ENCODE measurements around the gene FGF19.

Gene FGF19

GRCh38 chr11:69667619-69668604, 35.9 kb downstream of the FGF19 start:
- DNase-seq = no peak

GRCh38 chr11:69666752-69667536, 36.9 kb downstream of the FGF19 start:
- no peak for DNase-seq

- DNase-seq = no peak
Observed at GRCh38 chr11:69666261-69666660, 37.6 kb downstream of the FGF19 start.

GRCh38 chr11:69665669-69666068, 38.2 kb downstream of the FGF19 start:
- no peak for DNase-seq

- no peak for DNase-seq
Observed at GRCh38 chr11:69664901-69665300, 38.9 kb downstream of the FGF19 start.

GRCh38 chr11:69664103-69664775, 39.6 kb downstream of the FGF19 start:
- no peak for DNase-seq

GRCh38 chr11:69663326-69663725, 40.5 kb downstream of the FGF19 start:
- DNase-seq = no peak

GRCh38 chr11:69662806-69663205, 41.0 kb downstream of the FGF19 start:
- no peak for DNase-seq

GRCh38 chr11:69662021-69662698, 41.7 kb downstream of the FGF19 start:
- no peak for DNase-seq

GRCh38 chr11:69661413-69661715, 42.5 kb downstream of the FGF19 start:
- no peak for DNase-seq

- no peak for DNase-seq
Observed at GRCh38 chr11:69660001-69660500, 43.8 kb downstream of the FGF19 start.

- DNase-seq = no peak
Observed at GRCh38 chr11:69659591-69659990, 44.2 kb downstream of the FGF19 start.

GRCh38 chr11:69658626-69659450, 45.0 kb downstream of the FGF19 start:
- DNase-seq = no peak

GRCh38 chr11:69657911-69658625, 45.8 kb downstream of the FGF19 start:
- no peak for DNase-seq

- no peak for DNase-seq
Observed at GRCh38 chr11:69657456-69657910, 46.3 kb downstream of the FGF19 start.

GRCh38 chr11:69656536-69657455, 47.0 kb downstream of the FGF19 start:
- DNase-seq = no peak

- DNase-seq = no peak
Observed at GRCh38 chr11:69655479-69656428, 48.1 kb downstream of the FGF19 start.

GRCh38 chr11:69654660-69655478, 49.0 kb downstream of the FGF19 start:
- DNase-seq = peak; percentile 52 to 66
